ENCODE results near the gene LRG1. TPM values are rescaled to one million over a fixed set of nuclear protein-coding genes. Genes with fewer than 3 reads are reported as not detected.

LRG1 gene
- total RNA-seq, 1 donor from 2014 or later, result not detected

GRCh38 chr19:4541114-4541805 lies 1.4 kb upstream of the LRG1 start:
- Histone ChIP-seq H3F3A (ENCODE audit: low read depth) (peaks cover 2% of the 10 kb centered on the region), H3K27me3 (peaks cover 13% of the 10 kb centered on the region), H3K4me3 (no peak overlapping the region), H2AFZ (replicated peaks) (no peak overlapping the region), H3K27ac (no peak overlapping the region), H3K9me3 (ENCODE audit: low read depth) (no peaks in the 10 kb centered on the region), H3K79me2 (ENCODE audit: low read depth) (no peaks in the 10 kb centered on the region), H3K4me1 (no peaks in the 10 kb centered on the region), H3K36me3 (no peaks in the 10 kb centered on the region), H4K20me1 (ENCODE audit: low read depth) (no peaks in the 10 kb centered on the region), H3K4me2 (no peak overlapping the region), H3K9ac (no peak overlapping the region)
- Mint-ChIP-seq H3K9me3 (no peaks in the 10 kb centered on the region), H3K27me3 (ENCODE audit: insufficient read depth, low read depth) (peaks cover 4% of the 10 kb centered on the region), H3K4me1 (peaks cover 5% of the 10 kb centered on the region), H3K36me3 (no peaks in the 10 kb centered on the region), H3K4me3 (no peak overlapping the region), H3K27ac (peak overlapping the region; percentile 82)
- TF ChIP-seq EZH2phosphoT487 (IDR thresholded peaks at IDR 0.05), result no peak
- TF ChIP-seq CTCF (IDR thresholded peaks at IDR 0.05), result no peak
- no peak for TF ChIP-seq EZH2 (IDR thresholded peaks at IDR 0.05)
- no peak for DNase-seq (ENCODE audit: low spot score)

- H3K4me3 Mint-ChIP-seq, result no peak overlapping the region
- Histone ChIP-seq H3K36me3 (no peaks in the 10 kb centered on the region), H2AFZ (replicated peaks) (no peak overlapping the region), H3K27me3 (peaks cover 25% of the 10 kb centered on the region), H4K20me1 (ENCODE audit: low read depth) (peaks cover 3% of the 10 kb centered on the region), H3K4me3 (no peak overlapping the region), H3K4me2 (no peak overlapping the region), H3K79me2 (ENCODE audit: low read depth) (no peaks in the 10 kb centered on the region), H3K9ac (no peak overlapping the region), H3F3A (ENCODE audit: low read depth) (peaks cover 2% of the 10 kb centered on the region), H3K27ac (no peak overlapping the region), H3K9me3 (ENCODE audit: low read depth) (no peaks in the 10 kb centered on the region), H3K4me1 (peaks cover 7% of the 10 kb centered on the region)
- no peaks in the 10 kb centered on the region for H3K36me3 Mint-ChIP-seq
- no peak for TF ChIP-seq EZH2 (IDR thresholded peaks at IDR 0.05)
- no peak for TF ChIP-seq EZH2phosphoT487 (IDR thresholded peaks at IDR 0.05)
- no peak for TF ChIP-seq CTCF (IDR thresholded peaks at IDR 0.05)
- peaks cover 11% of the 10 kb centered on the region for H3K4me1 Mint-ChIP-seq
- no peaks in the 10 kb centered on the region for H3K9me3 Mint-ChIP-seq
- no peak for DNase-seq (ENCODE audit: low spot score)
- H3K27ac Mint-ChIP-seq, result peak overlapping the region; percentile 46
- peaks cover 4% of the 10 kb centered on the region for H3K27me3 Mint-ChIP-seq (ENCODE audit: insufficient read depth, low read depth)
Measured at GRCh38 chr19:4539169-4539692, 605 bp downstream of the LRG1 start.

- Mint-ChIP-seq H3K4me1 (peaks cover 12% of the 10 kb centered on the region), H3K36me3 (no peaks in the 10 kb centered on the region), H3K4me3 (no peak overlapping the region), H3K27ac (no peak overlapping the region), H3K27me3 (ENCODE audit: insufficient read depth, low read depth) (peaks cover 8% of the 10 kb centered on the region), H3K9me3 (no peaks in the 10 kb centered on the region)
- no peak for DNase-seq (ENCODE audit: low spot score)
- H4K20me1 ChIP-seq (ENCODE audit: low read depth), result peaks cover 6% of the 10 kb centered on the region
- H3K27ac ChIP-seq, result no peak overlapping the region
- H3K9ac ChIP-seq, result no peak overlapping the region
- peaks cover 7% of the 10 kb centered on the region for H3K4me1 ChIP-seq
- no peak overlapping the region for H2AFZ ChIP-seq (replicated peaks)
- H3K9me3 ChIP-seq (ENCODE audit: low read depth), result no peaks in the 10 kb centered on the region
- no peak overlapping the region for H3K4me2 ChIP-seq
- no peaks in the 10 kb centered on the region for H3K36me3 ChIP-seq
- peaks cover 32% of the 10 kb centered on the region for H3K27me3 ChIP-seq
- H3K79me2 ChIP-seq (ENCODE audit: low read depth), result no peaks in the 10 kb centered on the region
- peaks cover 2% of the 10 kb centered on the region for H3F3A ChIP-seq (ENCODE audit: low read depth)
- TF ChIP-seq EZH2phosphoT487 (IDR thresholded peaks at IDR 0.05) (no peak), EZH2 (IDR thresholded peaks at IDR 0.05) (no peak), CTCF (IDR thresholded peaks at IDR 0.05) (no peak)
- H3K4me3 ChIP-seq, result no peak overlapping the region
Measured at GRCh38 chr19:4538601-4538954, 1.3 kb downstream of the LRG1 start.
